ENCODE data around the gene CCDC88A.

- TF ChIP-seq POLR2A (IDR thresholded peaks at IDR 0.05), result no peak
- no peak for TF ChIP-seq CTCF (IDR thresholded peaks at IDR 0.05)
- TF ChIP-seq EP300 (IDR thresholded peaks at IDR 0.05), result no peak
- TF ChIP-seq POLR2AphosphoS5 (IDR thresholded peaks at IDR 0.05), result no peak
Measured at GRCh38 chr2:55283083-55283482, 136.6 kb downstream of the CCDC88A start.
